Endothelial cell of umbilical vein (primary cell): ENCODE data around the gene ABAT. TPM values are rescaled to one million over a fixed set of nuclear protein-coding genes. Genes with fewer than 3 reads are reported as not detected.

ENCODE experiments used
- BruUV-seq: library from RNA; stranded (reverse); fragments of 400-500 nt; replicated peaks from 2 replicates; lab custom pipeline; 2021; lab: Mats Ljungman, UMichigan
- CTCF ChIA-PET: fragments of 300-600, 350-600 bp; sonication (Branson Sonifier 250); formaldehyde crosslinking; loops from one replicate; lab custom pipeline; 2021; ENCODE audit warnings: antibody characterized with exemption, inconsistent platforms; lab: Charles Lee
- POLR2A ChIA-PET: fragments of 300-600, 350-600 bp; sonication (Branson Sonifier 250); formaldehyde crosslinking; loops from one replicate; lab custom pipeline; 2021; ENCODE audit warnings: antibody characterized with exemption, inconsistent platforms; lab: Charles Lee
- DNase-seq: peaks from one replicate; pipeline ENCODE4 v3.0.0-alpha.2; 2011; ENCODE audit warnings: low read depth, low spot score
- FAIRE-seq: peaks from 2 replicates; lab custom pipeline; 2011; peaks lifted over from hg19 to GRCh38; lab: Jason Lieb, UNC
- H2AFZ ChIP-seq: 2 replicates; pipeline ENCODE4 v1.6.0; 2012; ENCODE audit warnings: low read depth, low read length, control low read depth, inconsistent platforms
- H3K27ac ChIP-seq: 2 replicates; pipeline ENCODE4 v1.5.1; 2011; ENCODE audit warnings: low read depth, mild to moderate bottlenecking, control low read depth, low read length, moderate library complexity; ENCODE audit not compliant: insufficient read depth
- H3K27me3 ChIP-seq, 2 experiments: 2 replicates each; pipeline versions ENCODE4 v1.6.0 to v1.6.1; 2011; ENCODE audit warnings: low read length in 2 of 2, mixed read lengths in 1 of 2; ENCODE audit not compliant: control insufficient read depth in 2 of 2, insufficient read depth in 2 of 2
- H3K36me3 ChIP-seq, 2 experiments: 2 replicates in 1 of 2; 3 replicates in 1 of 2; pipeline ENCODE4 v1.5.1; 2011; ENCODE audit warnings: low read length in 2 of 2, mild to moderate bottlenecking in 1 of 2, moderate library complexity in 1 of 2; ENCODE audit not compliant: control insufficient read depth in 2 of 2, insufficient read depth in 2 of 2; ENCODE audit errors: extremely low read depth in 1 of 2
- H3K4me1 ChIP-seq: 3 replicates; pipeline ENCODE4 v1.5.1; 2011; ENCODE audit warnings: mild to moderate bottlenecking, low read length; ENCODE audit not compliant: control insufficient read depth, insufficient read depth; ENCODE audit errors: extremely low read depth
- H3K4me2 ChIP-seq: 2 replicates; pipeline ENCODE4 v1.6.1; 2011; ENCODE audit warnings: low read length, control low read depth, mixed read lengths; ENCODE audit not compliant: insufficient read depth
- H3K4me3 ChIP-seq, 3 experiments: fragments of 200-600 bp in 1 of 3; sonication (generic), shearing (Covaris generic) in 1 of 3; replicated peaks in 1 of 3; 2 replicates each; pipeline ENCODE4 v1.5.1; 2011 to 2016; ENCODE audit warnings: control low read depth in 3 of 3, low read length in 3 of 3, mild to moderate bottlenecking in 2 of 3, inconsistent platforms in 1 of 3, low read depth in 1 of 3, moderate library complexity in 1 of 3; ENCODE audit not compliant: insufficient read depth in 1 of 3
- H3K79me2 ChIP-seq: 2 replicates; pipeline ENCODE4 v1.6.0; 2012; ENCODE audit warnings: low read length, inconsistent platforms; ENCODE audit not compliant: control insufficient read depth, insufficient read depth
- H3K9ac ChIP-seq: replicated peaks from 2 replicates; pipeline ENCODE3; 2011; ENCODE audit warnings: low read length, control low read depth; ENCODE audit not compliant: insufficient read depth; ENCODE audit errors: extremely low read depth
- H3K9me1 ChIP-seq: replicated peaks from 3 replicates; pipeline ENCODE4 v1.6.0; 2011; ENCODE audit warnings: mild to moderate bottlenecking, low read length; ENCODE audit not compliant: control insufficient read depth, insufficient read depth; ENCODE audit errors: extremely low read depth
- H3K9me3 ChIP-seq: replicated peaks from 2 replicates; pipeline ENCODE4 v1.5.1; 2012; ENCODE audit warnings: low read length, inconsistent platforms; ENCODE audit not compliant: control insufficient read depth, insufficient read depth
- H4K20me1 ChIP-seq: replicated peaks from 2 replicates; pipeline ENCODE3; 2011; ENCODE audit warnings: mild to moderate bottlenecking, low read length; ENCODE audit not compliant: control insufficient read depth, insufficient read depth; ENCODE audit errors: extremely low read depth
- EZH2 ChIP-seq: IDR thresholded peaks from 2 replicates; pipeline ENCODE4 v1.6.1; 2012; ENCODE audit warnings: borderline replicate concordance, low read depth, mild to moderate bottlenecking, moderate library complexity, low read length, inconsistent platforms; ENCODE audit not compliant: severe bottlenecking
- FOS ChIP-seq: IDR thresholded peaks from 2 replicates; pipeline ENCODE4 v1.6.1; 2011; ENCODE audit warnings: mild to moderate bottlenecking, low read length, moderate library complexity, borderline replicate concordance; ENCODE audit not compliant: insufficient read depth
- GATA2 ChIP-seq: IDR thresholded peaks from 2 replicates; pipeline ENCODE4 v1.7.0; 2011; ENCODE audit warnings: low read depth, mild to moderate bottlenecking, moderate library complexity, mixed read lengths, low read length; ENCODE audit not compliant: insufficient read length, insufficient read depth
- JUN ChIP-seq: IDR thresholded peaks from 2 replicates; pipeline ENCODE4 v1.6.1; 2011; ENCODE audit warnings: borderline replicate concordance, low read depth; ENCODE audit not compliant: insufficient read length, insufficient read depth
- MYC ChIP-seq: IDR thresholded peaks from one replicate; pipeline ENCODE4 v1.6.1; 2011; ENCODE audit warnings: mild to moderate bottlenecking, low read depth, low read length
- POLR2A ChIP-seq: IDR thresholded peaks from 2 replicates; pipeline ENCODE4 v1.6.1; 2012; ENCODE audit warnings: low read depth, mild to moderate bottlenecking, control low read depth, low read length
- POLR2AphosphoS5 ChIP-seq: IDR thresholded peaks from 2 replicates; pipeline ENCODE4 v1.6.1; 2012; ENCODE audit warnings: low read depth, mild to moderate bottlenecking, control low read depth, low read length, moderate library complexity; ENCODE audit not compliant: insufficient read depth
- dilution Hi-C: fragments of 300-500 bp; cut with MboI; formaldehyde crosslinking; loops from one replicate; pipeline ENCODE4 v1.15.0; 2019; ENCODE audit warnings: low sequenced_read_pairs; ENCODE audit not compliant: extremely low pct_ligation_motif_present
- intact Hi-C: fragments of 100-400 bp; cut with micrococcal nuclease; formaldehyde crosslinking; loops from one replicate; pipeline ENCODE4 v1.10.0; 2022
- polyA plus RNA-seq, 4 experiments: library from polyadenylated mRNA; depleted of rRNA in 3 of 4; stranded (reverse) in 3 of 4; unstranded in 1 of 4; fragments of >200 nt; gene quantifications; 2 replicates each; pipeline versions ENCODE4 v1.2.1 to v1.2.3, GENCODE V29; 2011 to 2012; ENCODE audit warnings: missing spikeins in 1 of 4
- total RNA-seq: library from RNA; stranded (reverse); gene quantifications from 2 replicates; pipeline ENCODE4 v1.2.3, GENCODE V29; 2021
- TF ChIP-seq, protein P1 (sequence below), 2 donors: IDR thresholded peaks; 1 replicate in 1 of 2; 2 replicates in 1 of 2; pipeline ENCODE4 v1.5.1; 2011; ENCODE audit warnings: low read length in 2 of 2, mild to moderate bottlenecking in 2 of 2, moderate library complexity in 2 of 2, control low read depth in 1 of 2, inconsistent platforms in 1 of 2, low read depth in 1 of 2; ENCODE audit not compliant: insufficient read depth in 1 of 2; ENCODE audit errors: extremely low read depth in 1 of 2
- TF ChIP-seq, protein P2 (sequence below): IDR thresholded peaks from 2 replicates; pipeline ENCODE4 v1.6.1; 2011; ENCODE audit not compliant: insufficient read depth, insufficient read length

Gene ABAT
- total and polyA plus RNA-seq, 2 donors (not counting 3 experiments of a cell fraction or from before 2014, with no cell fraction given), result 1.3 to 1.4 TPM

DNA sequence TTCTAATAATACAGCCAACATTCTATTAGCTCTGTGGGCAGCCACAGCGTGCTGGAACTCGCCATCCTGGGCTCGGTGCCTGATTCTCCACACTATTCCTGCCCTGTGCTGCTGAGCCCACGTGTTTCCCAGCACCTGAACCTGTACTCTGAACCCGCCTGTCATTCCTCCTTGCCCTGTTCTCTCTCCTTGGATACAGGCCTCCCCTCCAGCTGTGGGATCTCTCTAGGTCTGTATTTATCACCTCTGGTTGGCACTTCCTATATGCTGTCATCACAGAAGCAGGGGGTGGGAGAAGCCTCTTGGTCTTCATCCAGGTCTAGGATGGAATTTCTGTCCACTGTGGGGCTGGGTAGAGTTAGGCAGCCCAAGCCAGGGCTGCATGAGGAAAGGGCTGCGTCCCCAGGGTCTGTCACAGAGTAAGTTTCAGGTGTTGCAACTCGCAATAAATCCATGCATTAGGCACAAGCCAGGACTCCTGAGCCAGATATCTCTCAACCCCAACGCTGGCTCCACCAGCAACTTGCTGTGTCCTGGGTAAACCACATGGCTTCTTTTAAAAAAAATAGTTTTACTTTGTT, 56.0 kb downstream of the ABAT start:
- TF ChIP-seq JUN (no peak), EZH2 (no peak), GATA2 (no peak), POLR2A (no peak), MYC (no peak), FOS (no peak), POLR2AphosphoS5 (no peak)
- TF ChIP-seq, protein P1, sequence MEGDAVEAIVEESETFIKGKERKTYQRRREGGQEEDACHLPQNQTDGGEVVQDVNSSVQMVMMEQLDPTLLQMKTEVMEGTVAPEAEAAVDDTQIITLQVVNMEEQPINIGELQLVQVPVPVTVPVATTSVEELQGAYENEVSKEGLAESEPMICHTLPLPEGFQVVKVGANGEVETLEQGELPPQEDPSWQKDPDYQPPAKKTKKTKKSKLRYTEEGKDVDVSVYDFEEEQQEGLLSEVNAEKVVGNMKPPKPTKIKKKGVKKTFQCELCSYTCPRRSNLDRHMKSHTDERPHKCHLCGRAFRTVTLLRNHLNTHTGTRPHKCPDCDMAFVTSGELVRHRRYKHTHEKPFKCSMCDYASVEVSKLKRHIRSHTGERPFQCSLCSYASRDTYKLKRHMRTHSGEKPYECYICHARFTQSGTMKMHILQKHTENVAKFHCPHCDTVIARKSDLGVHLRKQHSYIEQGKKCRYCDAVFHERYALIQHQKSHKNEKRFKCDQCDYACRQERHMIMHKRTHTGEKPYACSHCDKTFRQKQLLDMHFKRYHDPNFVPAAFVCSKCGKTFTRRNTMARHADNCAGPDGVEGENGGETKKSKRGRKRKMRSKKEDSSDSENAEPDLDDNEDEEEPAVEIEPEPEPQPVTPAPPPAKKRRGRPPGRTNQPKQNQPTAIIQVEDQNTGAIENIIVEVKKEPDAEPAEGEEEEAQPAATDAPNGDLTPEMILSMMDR (IDR thresholded peaks at IDR 0.05; ENCODE audit: extremely low read depth in 1 of 2, insufficient read depth in 1 of 2, low read depth in 1 of 2, low read length in 2 of 2), result no peak
- TF ChIP-seq, protein P2, sequence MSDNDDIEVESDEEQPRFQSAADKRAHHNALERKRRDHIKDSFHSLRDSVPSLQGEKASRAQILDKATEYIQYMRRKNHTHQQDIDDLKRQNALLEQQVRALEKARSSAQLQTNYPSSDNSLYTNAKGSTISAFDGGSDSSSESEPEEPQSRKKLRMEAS, result no peak
- no peaks in the 10 kb centered on the region for H3K36me3 ChIP-seq
- ChIA-PET POLR2A (no interaction called here), CTCF (no interaction called here)
- FAIRE-seq (no peak), DNase-seq (no peak)
- H3K79me2 ChIP-seq, result no peaks in the 10 kb centered on the region
- dilution Hi-C loops, result no loop called here
- H3K9me3 ChIP-seq, result no peaks in the 10 kb centered on the region
- H3K27me3 ChIP-seq, result no peaks in the 10 kb centered on the region
- no peak overlapping the region for H3K4me2 ChIP-seq
- H3K9ac ChIP-seq, result no peak overlapping the region
- intact Hi-C loops, result no loop called here
- no peak overlapping the region for H3K27ac ChIP-seq
- no TSS peak for BruUV-seq
- no peaks in the 10 kb centered on the region for H3K4me1 ChIP-seq
- no peaks in the 10 kb centered on the region for H3K9me1 ChIP-seq
- H2AFZ ChIP-seq, result no peak overlapping the region
- H3K4me3 ChIP-seq, result no peak overlapping the region
- no peaks in the 10 kb centered on the region for H4K20me1 ChIP-seq
